Lower lobe of right lung (tissue), 2 donors: ENCODE results near the gene EPS8L3. TPM values are rescaled to one million over a fixed set of nuclear protein-coding genes. Genes with fewer than 3 reads are reported as not detected.
A peak's percentile ranks its signal among the peaks of the same experiment; 100 is the strongest.
"Not testable (repeated sequence)": the region's sequence is repeated elsewhere in the genome, so short reads cannot be mapped to it uniquely, and the experiment has no call there.

Source experiments
- ATAC-seq, 2 donors: fragments of 200-7000 bp; cut with Tn5 transposase; one replicate each; pipeline ENCODE4 v1.9.1; 2020 to 2022; ENCODE audit warnings: mild to moderate bottlenecking in 2 of 2, moderate library complexity in 2 of 2
- DNase-seq: peaks from one replicate; pipeline ENCODE4 v3.0.0-alpha.2; 2020
- H3K27ac ChIP-seq: fragments of 200-600 bp; one replicate; pipeline ENCODE4 v1.8.0; 2022
- H3K27me3 ChIP-seq: fragments of 200-600 bp; one replicate; pipeline ENCODE4 v1.8.0; 2022; ENCODE audit warnings: low read depth
- H3K36me3 ChIP-seq: fragments of 200-600 bp; one replicate; pipeline ENCODE4 v1.8.0; 2022; ENCODE audit warnings: mild to moderate bottlenecking
- H3K4me1 ChIP-seq: fragments of 200-600 bp; one replicate; pipeline ENCODE4 v1.8.0; 2022
- H3K4me3 ChIP-seq: fragments of 200-600 bp; one replicate; pipeline ENCODE4 v1.8.0; 2022; ENCODE audit warnings: mild to moderate bottlenecking
- H3K9me3 ChIP-seq: fragments of 200-600 bp; one replicate; pipeline ENCODE4 v1.8.0; 2022
- CTCF ChIP-seq: fragments of 200-600 bp; IDR thresholded peaks from one replicate; pipeline ENCODE4 v1.8.0; 2022; ENCODE audit warnings: antibody characterized with exemption, mild to moderate bottlenecking
- intact Hi-C: fragments of 100-400 bp; cut with DNase I; formaldehyde crosslinking; loops from one replicate; pipeline ENCODE4 v1.11.0; 2022
- total RNA-seq: library from RNA; stranded (reverse); fragmentation: NEBNext Ultra II Directional; extraction: Animal tissue kit (Norgen Biotek cat#: 25700); gene quantifications from one replicate; pipeline ENCODE4 v1.2.1, GENCODE V29; 2021
- donor health status: DM: no; HTN: yes; CAD: no; lungs with severe emphysema.

The EPS8L3 gene
- total RNA-seq, 1 donor from 2014 or later = not detected

DNA sequence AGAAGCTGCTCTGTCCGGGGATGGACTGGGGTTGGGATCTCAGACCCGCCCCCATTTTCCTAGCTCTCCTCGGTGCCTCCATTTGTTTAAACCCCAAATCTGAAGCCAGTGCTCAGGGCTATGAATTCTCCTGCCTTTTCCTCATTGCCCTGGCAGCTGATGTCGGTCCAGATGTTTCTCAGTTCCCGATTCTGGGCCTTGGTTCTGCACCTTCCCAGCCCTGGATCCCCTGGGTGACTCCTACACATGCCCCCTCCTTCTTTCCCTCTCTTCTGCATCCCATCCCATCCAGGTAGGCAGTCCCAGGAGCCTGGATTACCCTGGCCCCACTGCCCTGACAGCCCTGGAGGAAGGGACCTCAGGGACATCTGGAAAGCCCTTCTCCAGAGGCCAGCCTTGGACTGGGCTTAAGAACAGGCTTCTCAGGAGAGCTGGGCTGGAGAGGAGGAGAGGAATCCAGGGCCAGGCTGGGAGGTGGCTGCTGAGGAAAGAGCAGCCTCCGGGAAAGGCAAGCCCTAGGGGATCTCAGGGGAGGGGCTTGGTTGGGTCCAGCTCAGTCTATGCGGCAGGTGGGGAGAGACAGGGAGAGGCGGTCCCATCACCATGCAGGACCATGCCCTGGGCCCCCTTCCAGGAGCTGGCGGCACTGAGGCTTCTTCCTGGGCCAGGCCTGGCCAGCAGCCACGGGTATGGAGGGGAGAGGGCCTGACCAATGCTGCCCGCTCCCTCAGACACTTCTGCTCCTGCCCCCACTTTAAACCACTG lies 6.8 kb upstream of the EPS8L3 start:
- no peaks in the 10 kb centered on the region for H3K36me3 ChIP-seq
- ATAC-seq = no peak
- peak; percentile 27 for DNase-seq
- no peak for TF ChIP-seq CTCF
- no peaks in the 10 kb centered on the region for H3K9me3 ChIP-seq
- H3K27me3 ChIP-seq = no peaks in the 10 kb centered on the region
- H3K27ac ChIP-seq = no peak overlapping the region
- no peak overlapping the region for H3K4me3 ChIP-seq
- intact Hi-C loops = loop anchor here (10.0 kb wide), 1 partner anchor 226 kb away; the partner anchor contains the start of gene GNAI3
- peaks cover 7% of the 10 kb centered on the region for H3K4me1 ChIP-seq

GRCh38 chr1:109769330-109770078 lies 5.8 kb upstream of the EPS8L3 start:
- peak; percentile 2 for DNase-seq
- intact Hi-C loops = loop anchor here (10.0 kb wide), 1 partner anchor 225 kb away; the partner anchor contains the start of gene GNAI3

DNA sequence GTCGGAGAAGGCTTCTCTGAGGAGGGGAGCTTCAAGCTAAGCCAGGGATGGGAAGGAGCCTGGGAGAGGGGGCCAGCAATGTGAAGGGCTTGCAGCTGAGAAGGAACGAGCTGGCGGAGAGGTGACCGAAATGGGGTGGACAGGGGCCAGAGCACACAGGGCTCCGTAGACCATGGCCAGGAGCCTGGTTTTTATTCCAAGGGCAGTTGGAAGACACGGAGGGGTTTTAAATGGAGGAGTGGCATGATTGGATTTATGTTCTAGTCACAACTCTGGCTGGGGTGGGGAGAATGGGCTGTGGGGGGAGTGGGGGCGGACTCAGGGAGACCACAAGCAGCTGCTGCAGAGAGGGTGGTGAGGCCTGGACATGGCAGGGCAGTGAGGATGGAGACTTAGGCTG lies 5.1 kb upstream of the EPS8L3 start:
- no peaks in the 10 kb centered on the region for H3K36me3 ChIP-seq
- DNase-seq (peak; percentile 21), ATAC-seq (no peak)
- intact Hi-C loops = no loop called here
- H3K4me1 ChIP-seq = peaks cover 6% of the 10 kb centered on the region
- TF ChIP-seq CTCF = no peak
- H3K4me3 ChIP-seq = no peak overlapping the region
- no peaks in the 10 kb centered on the region for H3K27me3 ChIP-seq
- H3K9me3 ChIP-seq = no peaks in the 10 kb centered on the region
- H3K27ac ChIP-seq = no peak overlapping the region

More at GRCh38 chr1:109769330-109770078, 5.8 kb upstream of the EPS8L3 start:
- Histone ChIP-seq H3K9me3 (no peaks in the 10 kb centered on the region), H3K4me3 (no peak overlapping the region), H3K27me3 (no peaks in the 10 kb centered on the region), H3K27ac (no peak overlapping the region), H3K36me3 (no peaks in the 10 kb centered on the region), H3K4me1 (peaks cover 7% of the 10 kb centered on the region)
- no peak for ATAC-seq
- TF ChIP-seq CTCF = no peak

GRCh38 chr1:109768335-109768650 lies 4.6 kb upstream of the EPS8L3 start:
- TF ChIP-seq CTCF = no peak
- no peak for ATAC-seq
- Histone ChIP-seq H3K36me3 (no peaks in the 10 kb centered on the region), H3K4me1 (peaks cover 7% of the 10 kb centered on the region), H3K9me3 (no peaks in the 10 kb centered on the region), H3K27me3 (no peaks in the 10 kb centered on the region), H3K4me3 (no peak overlapping the region), H3K27ac (no peak overlapping the region)
- intact Hi-C loops = no loop called here
- DNase-seq = no peak

DNA sequence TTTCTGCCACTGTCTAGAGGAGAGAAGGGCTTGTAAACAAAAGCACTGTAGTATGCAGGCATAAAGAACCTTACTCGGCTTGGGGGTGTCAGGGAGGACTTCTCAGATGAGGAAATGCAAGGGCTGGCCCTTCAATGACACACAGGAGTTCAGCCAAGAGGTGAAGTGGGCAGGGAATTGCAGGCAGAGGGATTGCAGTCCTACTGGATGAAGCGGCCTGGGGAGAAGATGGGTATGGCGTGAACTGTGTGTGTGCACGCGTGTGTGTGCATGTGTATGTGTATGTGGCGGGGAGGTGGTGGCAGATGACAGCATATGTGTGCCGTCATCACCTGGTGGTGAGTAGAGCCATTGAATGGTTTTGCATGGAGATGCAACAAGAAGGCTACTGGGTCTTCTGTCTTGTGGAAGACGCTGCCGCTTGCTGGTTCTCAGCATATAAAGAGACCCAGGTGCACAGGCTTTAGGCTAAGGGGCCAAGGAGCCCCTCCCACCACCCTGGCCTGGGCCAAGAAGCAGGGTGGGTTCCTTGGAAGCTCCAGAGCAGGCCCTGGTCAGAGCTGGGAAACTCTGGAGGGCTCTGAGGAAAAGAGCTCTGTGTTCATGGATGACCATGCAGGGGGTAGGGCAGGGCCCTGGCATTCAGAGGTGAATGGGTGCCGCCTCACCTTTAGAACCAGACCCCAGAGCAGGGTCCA lies 4.1 kb upstream of the EPS8L3 start:
- Histone ChIP-seq H3K4me1 (peaks cover 12% of the 10 kb centered on the region), H3K9me3 (no peaks in the 10 kb centered on the region), H3K36me3 (no peaks in the 10 kb centered on the region), H3K27me3 (no peaks in the 10 kb centered on the region), H3K27ac (no peak overlapping the region), H3K4me3 (no peak overlapping the region)
- no peak for TF ChIP-seq CTCF
- intact Hi-C loops = no loop called here
- ATAC-seq (no peak), DNase-seq (peak; percentile 29)

DNA sequence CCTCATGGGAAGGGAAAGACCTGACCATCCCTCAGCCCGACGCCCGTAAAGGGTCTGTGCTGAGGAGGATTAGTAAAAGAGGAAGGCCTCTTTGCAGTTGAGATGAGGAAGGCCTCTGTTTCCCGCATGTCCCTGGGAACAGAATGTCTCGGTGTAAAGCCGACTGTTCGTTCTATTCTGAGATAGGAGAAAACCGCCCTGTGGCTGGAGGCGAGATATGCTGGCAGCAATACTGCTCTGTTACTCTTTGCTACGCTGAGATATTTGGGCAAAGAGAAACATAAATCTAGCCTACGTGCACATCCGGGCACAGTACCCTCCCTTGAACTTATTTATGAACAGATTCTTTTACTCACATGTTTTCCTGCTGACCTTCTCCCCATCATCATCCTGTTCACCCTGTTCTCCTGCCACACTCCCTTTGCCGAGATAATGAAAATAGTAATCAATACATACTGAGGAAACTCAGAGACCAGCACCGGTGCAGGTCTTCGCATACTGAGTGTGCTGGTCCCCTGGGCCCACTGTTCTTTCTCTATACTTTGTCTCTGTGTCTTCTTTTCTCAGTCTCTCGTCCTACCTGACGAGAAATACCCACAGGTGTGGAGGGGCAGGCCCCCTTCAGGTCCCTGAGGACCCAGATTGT lies 3.4 kb upstream of the EPS8L3 start:
- ATAC-seq, intact Hi-C loops, H3K9me3 ChIP-seq, H3K27ac ChIP-seq, H3K4me3 ChIP-seq, H3K27me3 ChIP-seq, H3K36me3 ChIP-seq: not testable (repeated sequence)
- peaks cover 12% of the 10 kb centered on the region for H3K4me1 ChIP-seq
- peak; percentile 29 for DNase-seq
